Endometrial microvascular endothelial cells (primary cell): ENCODE results near the gene GNB1. TPM values are rescaled to one million over a fixed set of nuclear protein-coding genes. Genes with fewer than 3 reads are reported as not detected.

Experiments used
- in situ Hi-C: cut with HindIII; loops from 2 replicates; pipeline ENCODE4 v1.10.0; 2017; ENCODE audit warnings: low sequenced_read_pairs, low pct_unique_long_range_greater_than_20kb; ENCODE audit errors: inconsistent ontology term
- total RNA-seq: library from RNA; depleted of rRNA; stranded (reverse); fragments of >200 nt; gene quantifications from one replicate; pipeline ENCODE4 v1.2.3, GENCODE V29; 2015; ENCODE audit errors: inconsistent ontology term

Gene GNB1
- total RNA-seq, 1 donor from 2014 or later: 184 TPM

DNA sequence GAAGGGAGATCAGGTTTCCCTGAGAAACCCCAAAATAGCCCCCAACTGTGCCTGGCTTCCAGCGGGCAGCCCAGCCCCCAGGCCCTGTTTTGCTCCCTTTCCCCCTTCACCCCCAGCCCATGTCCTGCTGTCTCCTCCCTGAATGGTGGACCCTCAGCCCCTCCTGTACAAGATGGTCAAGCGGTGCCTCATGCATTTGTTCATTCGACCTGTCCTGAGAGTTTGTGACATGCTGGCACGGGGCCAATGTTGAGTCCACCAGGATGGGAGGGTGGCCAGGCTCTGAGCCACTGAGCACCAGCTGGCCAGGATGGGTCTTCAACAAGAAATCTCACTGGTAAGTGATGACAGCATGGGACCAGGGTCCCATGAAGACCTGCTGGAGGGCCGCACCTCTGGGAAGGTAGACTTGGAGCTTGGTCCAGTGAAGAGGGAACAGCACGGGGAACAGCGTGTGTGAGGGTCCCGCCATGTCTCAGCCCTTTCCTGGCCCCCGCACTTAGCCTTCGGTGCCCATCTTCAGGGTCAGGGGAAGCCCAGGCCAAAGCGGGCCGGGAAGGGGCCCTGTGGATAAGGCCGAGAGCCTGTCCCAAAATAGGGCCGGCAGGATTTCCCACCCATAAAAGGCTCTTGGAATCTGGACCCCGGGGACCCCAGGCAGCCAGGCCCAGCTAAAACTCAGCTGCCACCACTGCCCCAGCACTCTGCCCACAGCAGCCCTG is 24.2 kb upstream of the GNB1 start, which contains the start of gene CALML6:
Gene CALML6, plus strand, starts transcription at position 290 of the 722 bp plus-strand sequence. Its CDS starts 21 bp downstream, at position 311.
- in situ Hi-C loops: no loop called here

DNA sequence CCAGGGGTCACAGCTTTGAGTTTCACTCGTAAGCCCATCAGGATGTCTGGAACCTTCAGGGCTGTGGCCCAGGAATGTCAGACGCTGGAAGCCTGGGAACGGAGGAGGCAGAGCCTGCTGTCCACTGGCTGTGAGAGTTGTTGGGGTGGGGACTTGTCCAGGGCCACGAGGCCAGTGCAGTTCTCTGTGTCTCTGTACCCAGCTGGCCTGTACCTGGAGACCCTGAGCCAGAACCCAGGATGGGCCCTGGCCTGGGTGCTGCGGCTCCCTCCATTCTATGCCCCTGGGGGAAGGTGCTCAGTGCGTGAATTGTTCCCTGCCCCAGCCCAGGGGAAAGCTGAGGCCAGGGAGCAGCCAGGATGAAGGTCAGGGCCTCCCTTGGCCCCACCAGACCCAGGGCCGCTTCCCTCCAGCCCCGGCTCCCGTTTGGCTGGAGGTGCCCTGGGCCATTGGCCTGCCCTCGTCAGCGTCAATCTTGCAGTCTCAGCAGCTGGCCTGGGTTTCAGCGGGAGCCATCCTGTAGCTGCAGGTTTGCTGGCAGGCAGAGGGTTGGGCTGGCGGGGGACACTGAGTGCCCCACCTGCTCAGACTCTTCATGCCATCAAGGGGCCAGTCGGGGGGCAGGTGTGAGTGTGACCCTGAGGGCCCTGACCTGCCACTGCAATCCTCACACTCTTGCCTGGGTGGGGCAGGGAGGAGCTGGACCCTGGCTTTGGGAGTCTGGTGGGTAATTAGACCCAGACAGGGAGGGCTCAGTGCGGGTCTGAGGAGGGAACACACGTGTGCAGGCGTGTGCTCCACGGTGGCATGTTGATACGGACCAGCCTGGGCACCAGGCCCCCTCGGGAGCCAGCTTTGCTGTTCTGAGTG is 23.4 kb upstream of the GNB1 start:
- in situ Hi-C loops: no loop called here

DNA sequence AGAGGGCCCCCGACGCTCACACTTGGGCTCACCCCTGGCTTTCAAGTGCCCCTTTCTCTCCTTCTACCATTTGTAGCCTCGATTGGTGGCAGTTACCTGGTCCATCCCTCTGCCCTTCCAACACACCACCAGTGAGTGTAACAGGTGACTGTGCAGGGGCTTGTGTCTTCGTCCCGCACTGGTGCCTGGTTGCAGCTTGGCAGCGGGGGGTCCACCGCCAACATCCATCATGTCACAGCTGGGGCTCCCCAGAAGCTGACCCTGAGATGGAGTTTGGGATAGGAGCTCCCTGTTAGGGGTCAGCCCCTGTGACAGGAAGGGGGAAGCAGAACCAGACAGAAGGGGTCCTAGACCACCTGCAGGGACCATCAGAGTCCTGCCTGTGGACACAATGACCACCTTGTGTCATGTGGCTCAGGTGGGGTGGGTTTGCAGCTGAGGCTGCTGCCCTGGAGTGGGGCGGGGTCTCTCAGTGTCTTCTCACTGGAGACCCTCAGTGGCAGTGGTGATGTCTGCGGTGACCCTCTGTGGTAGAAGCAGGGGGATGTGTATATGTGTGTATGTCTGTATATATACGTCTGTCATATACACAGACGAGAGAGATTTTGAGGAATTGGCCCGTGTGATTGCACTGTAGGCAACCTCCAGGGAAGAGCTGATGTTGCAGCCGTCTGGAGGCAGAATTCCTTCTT is 20.6 kb upstream of the GNB1 start:
- in situ Hi-C loops: no loop called here

DNA sequence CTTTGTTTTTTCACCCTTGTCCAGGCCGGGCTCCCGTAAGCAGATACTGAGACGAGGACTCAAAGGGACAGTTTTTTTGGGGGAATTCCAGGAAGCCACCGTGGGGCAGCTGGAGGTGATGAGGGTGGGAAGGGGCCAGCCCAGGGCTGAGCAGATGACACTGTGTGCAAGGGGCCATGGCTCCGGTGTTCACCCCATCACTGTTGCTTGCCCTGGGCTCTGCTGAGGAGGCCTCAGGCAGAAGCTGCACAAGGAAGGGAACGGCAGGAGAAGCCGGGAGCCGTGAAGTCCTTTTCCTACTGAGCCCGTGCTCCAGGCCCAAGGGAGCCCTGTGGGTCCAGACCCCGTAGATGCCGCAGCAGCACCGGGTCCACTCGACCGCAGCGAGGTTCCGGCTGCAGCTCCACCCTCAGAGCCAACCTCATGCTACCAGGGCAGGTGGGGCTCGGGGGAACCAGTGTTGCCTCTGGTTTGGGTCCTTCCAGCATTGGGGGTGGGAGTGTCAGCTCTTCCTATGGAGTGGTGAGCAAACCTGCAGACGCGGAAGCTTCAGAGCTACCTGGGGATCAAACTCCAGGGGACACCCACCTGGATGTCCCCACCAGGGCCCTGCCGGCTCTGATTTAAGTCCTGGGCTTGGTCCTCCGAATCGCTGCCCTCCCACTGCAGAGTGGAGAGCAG is 19.9 kb upstream of the GNB1 start:
- in situ Hi-C loops: no loop called here

DNA sequence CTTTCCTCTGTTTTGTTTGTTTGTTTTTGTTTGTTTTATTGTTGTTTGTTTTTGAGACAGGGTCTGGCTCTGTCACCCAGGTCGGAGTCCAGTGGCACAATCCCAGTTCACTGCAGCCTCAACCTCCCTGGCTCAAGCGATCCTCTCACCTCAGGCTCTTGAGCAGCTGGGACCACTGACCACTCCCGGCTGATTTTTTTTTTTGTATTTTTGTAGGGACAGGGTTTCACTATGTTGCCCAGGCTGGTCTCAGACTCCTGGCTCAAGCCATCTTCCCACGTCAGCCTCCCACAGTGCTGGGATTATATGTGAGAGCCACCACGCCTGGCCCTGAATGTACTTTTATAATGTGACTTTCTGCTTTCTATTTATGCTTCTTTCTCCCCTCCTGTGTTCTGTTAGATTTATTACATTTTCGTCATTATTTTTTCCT is 19.2 kb upstream of the GNB1 start:
- in situ Hi-C loops: no loop called here

DNA sequence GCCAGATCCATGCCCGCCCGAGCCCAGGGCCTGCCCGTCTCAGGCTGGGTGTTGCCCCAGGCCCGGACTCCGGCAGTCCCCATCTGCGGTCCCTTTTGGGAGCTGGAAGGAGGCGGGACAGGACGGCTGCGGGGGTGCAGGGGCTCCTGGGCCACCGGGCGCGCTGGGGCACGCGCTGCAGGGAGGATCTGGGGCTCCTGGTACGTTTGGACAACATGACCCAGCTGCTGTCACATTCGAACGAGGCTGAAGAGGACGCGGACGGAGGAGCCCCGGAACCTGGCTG is 17.6 kb upstream of the GNB1 start:
- in situ Hi-C loops: no loop called here

DNA sequence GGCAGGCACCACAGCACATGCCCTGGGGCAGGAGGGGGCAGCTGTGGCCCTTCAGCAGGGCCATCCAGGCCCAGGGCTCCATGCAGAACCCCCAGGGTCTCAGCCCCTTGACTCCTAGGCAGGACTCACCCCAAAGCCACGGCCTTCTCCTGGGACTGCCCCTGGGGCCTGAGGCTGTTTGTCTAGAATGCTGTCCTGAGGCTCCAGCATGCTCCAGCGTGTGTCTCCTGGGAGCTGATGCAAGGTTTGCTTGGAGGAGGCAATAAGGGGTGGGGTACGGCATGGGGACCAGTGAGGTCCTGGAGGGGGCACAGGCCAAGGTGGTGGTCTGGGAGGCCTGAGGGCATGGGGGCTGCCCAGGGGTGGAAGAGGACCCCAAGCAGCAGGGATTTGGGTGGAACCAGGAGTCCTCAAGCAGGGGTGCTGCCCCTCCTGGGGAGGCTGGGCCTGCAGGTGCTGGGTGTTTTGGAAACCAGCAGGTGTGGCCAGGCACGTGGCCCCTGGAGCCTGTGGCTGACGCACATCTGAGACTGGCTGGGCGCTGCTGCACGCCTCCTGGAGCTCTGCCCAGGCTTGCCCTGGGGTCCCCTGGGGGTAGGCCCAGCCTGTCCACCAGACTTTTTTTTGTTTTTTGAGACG is 16.3 kb upstream of the GNB1 start:
- in situ Hi-C loops: no loop called here

DNA sequence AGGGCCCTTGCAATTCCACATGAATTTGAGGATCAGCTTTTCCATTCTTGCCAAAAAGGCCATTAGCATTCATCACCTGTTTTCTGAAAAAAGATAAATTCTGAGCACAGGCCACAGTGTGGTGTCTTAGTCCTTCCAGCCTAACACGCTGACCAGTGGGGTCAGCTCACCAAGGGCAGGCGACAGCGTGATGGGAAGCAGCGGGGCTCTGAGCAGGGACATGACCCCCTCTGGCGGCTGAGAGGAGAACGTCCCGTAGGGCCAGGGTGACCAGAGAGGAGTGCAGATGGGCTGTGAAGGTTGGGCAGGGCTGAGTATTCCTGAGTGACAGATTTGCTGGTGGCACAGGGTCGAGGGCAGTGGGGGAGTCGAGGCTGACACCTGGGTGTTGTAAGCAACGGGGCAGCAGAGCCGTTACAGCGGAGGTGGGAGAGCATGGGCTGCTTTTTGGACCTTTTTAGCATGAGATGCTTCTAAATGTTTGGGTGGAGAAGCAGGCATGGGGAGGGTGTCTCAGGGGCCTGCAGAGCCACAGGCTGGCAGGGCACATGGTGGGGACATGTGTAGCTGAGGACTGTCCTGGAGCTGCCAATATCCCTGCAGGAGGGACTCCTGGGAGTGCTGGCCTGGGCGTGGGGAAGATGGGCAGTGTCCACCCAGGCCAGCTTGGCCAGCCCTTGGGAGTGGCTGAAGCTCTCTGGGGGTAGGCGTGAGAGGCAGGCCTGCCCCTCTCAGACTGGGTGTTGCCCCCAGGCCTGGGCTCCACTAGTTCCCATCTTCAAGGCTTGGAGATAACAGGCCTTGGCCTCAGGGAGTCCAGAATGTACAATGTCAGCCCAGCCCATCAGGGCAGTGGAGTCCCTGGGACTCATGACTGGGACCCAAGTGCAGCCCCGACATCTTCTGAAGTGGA is 15.6 kb upstream of the GNB1 start:
- in situ Hi-C loops: no loop called here

DNA sequence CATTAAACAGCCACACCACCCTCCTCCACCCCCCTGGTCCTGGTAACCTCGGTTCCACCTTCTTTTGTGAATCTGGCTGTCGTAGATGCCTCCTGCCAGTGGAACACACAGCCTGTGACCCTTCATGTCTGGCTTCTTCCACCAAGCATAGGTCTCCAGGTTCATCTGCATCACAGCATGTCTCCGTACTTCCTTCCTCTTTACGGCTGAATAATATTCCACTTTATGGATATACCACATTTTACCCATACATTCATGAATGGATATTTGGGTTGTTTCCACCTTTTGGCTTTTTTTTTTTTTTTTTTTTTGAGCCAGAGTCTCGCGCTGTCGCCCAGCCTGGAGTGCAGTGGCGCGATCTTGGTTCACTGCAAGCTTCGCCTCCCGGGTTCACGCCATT is 12.3 kb upstream of the GNB1 start:
- in situ Hi-C loops: no loop called here

DNA sequence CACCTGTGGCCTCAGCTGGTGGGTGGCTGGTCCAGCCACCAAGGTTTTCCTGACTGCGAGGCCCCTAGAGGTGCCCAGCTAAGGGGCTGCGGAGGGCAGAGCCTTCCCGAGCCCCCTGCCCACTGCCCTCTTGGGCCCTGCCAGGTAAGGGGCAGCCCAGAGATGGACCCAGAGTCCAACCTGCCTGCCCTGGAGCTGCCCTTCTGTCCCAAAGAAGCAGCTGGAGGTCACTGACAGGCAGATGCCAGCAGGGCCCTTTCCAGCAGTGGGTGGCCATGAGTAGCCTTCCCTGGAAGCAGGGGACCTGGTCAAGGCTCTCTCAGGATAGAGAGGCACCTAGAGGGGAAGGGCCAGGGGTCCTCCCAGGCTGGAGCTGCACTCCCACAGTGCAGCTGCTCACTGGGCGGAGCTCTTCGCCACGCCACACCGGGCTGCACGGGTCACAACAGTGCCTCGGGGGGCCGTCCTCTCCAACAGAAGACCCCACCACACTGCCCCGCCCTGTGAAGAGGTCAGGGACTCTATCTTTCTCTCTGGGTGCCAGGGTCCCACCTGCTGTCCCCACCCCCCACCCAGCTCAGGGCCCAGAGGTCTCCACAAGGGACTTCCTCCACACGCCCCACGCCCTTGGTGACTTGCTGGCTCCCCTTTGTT is 10.9 kb upstream of the GNB1 start:
- in situ Hi-C loops: no loop called here

DNA sequence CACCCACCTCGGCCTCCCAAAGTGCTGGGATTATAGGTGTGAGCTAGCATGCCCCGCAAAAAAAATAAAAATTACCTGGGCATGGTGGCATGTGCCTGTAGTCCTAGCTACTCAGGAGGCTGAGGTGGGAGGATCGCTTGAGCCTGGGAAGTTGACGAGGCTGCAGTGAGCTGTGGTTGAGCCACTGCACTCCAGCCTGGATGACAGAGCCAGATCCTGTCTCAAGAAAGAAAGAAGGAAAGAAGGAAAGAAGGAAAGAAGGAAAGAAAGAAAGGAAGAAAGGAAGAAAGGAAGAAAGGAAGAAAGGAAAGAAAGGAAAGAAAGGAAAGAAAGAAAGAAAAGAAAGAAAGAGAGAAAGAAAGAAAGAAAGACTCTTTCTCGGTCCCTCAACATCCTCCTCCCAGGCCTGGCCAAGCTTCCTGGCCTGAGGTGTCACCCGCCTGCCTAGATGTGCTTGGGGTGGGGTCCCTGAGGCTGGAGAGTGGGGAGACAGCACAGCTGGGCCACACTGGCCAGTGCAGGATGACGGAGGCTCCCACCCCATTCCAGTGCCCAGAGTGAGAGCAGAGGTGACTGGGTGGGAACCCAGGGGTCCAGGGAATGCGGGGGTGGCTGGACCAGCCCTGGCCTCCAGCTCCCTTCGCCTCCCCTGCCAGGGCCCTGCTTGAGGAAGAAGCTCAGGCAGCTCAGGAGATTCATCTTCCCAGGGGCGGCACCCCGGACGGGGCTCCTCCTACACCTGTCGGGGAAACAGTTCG is 10.2 kb upstream of the GNB1 start:
- in situ Hi-C loops: no loop called here

DNA sequence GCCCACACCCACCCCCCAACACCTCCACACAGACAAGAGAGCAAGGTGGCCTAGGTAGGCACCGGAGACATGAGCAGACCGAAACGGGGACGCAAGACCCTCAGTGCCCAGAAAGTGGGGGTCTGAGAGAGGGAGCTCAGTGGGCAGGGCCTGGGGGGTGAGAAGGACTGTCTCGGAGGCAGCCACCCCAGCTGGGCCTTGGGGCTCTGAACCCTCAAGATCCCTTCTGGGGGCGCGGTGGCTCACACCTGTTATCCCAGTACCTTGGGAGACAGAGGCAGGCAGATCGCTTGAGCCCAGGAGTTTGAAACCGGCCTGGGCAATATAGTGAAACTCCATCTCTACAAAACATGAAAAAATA is 9.1 kb upstream of the GNB1 start:
- in situ Hi-C loops: no loop called here

DNA sequence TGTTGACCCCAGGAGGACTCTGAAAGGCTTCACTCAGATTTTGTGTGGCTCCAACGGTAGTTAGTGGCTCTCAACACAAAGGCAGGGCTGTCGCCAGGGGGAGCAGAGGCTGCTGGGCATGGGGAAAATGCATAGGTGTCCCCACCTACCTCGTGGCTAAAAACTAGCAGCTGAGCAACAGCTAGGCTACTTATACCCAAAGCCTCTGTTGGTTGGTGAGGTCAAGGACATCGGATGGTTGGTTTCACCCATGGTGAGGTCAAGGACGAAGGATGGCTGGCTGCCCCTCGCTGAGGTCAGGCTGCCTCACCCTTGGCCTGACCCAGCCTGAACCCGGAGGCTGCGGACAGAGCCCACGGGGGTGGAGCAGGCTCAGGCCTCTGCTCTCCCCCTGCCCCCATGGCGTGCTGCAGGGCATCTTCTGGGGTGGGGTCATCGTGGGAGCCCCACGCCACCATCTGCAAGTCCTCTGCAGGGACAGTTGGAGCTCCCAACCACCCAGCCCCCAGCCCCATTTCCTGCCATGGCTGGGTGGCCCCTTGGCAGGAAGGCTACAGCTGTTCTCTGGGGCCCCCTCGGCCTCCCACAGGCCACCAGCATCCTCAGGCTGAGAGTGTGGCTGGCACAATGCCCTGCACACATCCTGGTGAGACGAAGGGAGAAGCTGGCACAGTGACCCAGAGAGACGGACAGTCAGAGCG is 8.5 kb upstream of the GNB1 start:
- in situ Hi-C loops: no loop called here

DNA sequence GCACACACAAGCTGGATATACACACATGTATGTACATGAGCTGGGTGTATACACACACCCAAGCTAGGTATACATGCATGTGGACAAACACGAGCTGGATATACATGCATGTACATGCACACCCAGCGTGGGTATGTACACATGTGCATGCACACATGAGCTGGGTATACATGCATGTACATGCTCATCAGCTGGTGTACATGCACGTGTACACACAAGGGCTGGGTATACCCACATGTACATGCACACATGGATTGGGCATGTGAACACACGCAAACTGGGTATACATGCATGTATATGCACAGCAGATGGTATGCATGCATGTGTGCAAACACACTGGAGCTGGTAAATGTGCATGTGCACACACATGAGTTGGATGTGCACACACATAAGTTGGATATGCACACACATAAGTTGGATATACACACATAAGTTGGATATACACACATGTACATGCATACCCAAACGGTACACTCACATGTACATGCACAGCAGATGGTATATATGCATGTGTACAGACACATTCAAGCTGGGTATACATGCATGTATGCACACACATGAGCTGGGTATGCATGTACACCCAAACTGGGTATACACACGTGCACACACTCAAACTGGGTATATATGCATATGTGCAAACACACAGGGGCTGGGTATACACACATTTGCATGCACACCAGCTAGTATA is 7.5 kb upstream of the GNB1 start:
- in situ Hi-C loops: no loop called here

DNA sequence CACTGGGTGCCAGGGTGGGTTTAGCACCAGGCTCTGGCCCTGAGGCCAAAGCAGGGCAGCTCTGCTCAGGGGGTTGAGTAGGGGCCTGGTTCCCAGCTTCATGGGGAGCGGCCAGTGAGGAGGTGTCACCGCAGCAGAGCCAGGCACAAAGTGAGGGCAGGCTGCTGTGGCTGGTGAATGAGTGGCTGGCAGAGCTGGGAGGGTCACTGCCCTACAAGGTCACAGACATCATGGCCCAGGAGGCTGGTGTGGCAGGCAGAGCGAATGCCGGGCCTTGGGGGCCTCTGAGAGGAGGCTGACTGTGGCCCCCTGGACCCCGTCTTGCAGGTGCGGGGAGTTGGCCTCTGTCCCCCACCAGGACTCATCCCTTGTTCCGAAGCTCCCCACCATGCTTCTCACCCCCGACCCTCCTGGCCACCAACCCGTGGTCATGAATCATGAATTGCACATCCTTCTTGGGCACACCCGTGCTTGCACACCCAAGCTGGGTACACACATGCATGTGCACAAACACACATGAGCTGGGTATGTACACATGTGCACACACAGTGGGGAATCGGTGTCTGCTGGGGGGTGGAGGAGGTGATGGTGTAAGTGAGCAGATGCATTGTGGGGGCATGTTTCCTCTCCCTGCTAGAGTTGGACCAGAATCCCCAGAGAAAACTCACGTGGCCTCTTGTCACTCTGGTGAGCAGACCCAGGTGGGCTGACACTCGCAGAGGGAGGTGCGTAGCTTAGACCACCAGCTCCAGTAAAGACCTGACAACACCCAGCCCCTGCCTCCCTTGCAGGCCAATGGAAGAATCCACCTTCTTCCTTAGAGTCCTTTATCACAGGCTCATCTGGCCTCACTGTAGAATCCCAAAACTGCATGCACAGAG is 4.8 kb upstream of the GNB1 start:
- in situ Hi-C loops: no loop called here
